ENCODE results near the gene OR4E2. TPM values are rescaled to one million over a fixed set of nuclear protein-coding genes. Genes with fewer than 3 reads are reported as not detected.

OR4E2 gene
- total RNA-seq, 4 donors from 2014 or later, result not detected

GRCh38 chr14:21631084-21631483 lies 22.6 kb upstream of the OR4E2 start:
- Histone ChIP-seq H3K27me3 (no peaks in the 10 kb centered on the region), H3K9me3 (no peaks in the 10 kb centered on the region), H3K4me1 (no peaks in the 10 kb centered on the region), H3K36me3 (no peaks in the 10 kb centered on the region), H3K4me3 (no peak overlapping the region), H3K27ac (no peak overlapping the region)
- TF ChIP-seq POLR2AphosphoS5 (IDR thresholded peaks at IDR 0.05), result no peak
- no peak for TF ChIP-seq CTCF (IDR thresholded peaks at IDR 0.05)
- TF ChIP-seq EP300 (IDR thresholded peaks at IDR 0.05), result no peak
- no peak for TF ChIP-seq POLR2A (IDR thresholded peaks at IDR 0.05)
- DNase-seq (ENCODE audit: low spot score in 2 of 2), result no peak
- WGBS, result 67% methylated on average over 3 of the region's 3 CpGs

DNA sequence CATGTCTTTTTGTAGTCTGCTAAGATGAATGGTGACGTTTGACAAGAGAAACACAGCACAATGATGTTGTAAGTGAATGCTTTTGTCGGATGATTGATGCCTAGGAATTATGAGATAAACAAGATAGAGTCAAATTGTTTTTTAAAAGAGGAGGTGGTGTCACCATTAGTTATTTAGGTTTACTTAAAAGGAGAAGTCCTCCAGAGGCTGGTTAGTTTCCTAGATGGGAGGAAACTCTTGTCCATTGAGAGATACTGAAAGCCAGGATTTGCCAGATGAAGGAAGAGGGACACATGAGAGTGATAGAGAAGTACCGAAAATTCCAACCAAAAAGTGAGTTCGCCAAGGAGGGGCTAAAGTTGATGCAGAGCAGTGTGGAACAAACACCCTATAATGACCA lies 18.8 kb upstream of the OR4E2 start, which contains the start of gene OR10G2:
OR10G2 (minus strand) TSS at position 101 of the 400 bp plus-strand sequence; CDS start at position 3, 98 bp downstream.
- no peaks in the 10 kb centered on the region for H3K36me3 ChIP-seq
- DNase-seq (ENCODE audit: low spot score in 2 of 2), result no peak
- H3K4me1 ChIP-seq, result no peaks in the 10 kb centered on the region
- H3K4me3 ChIP-seq, result no peak within 1 kb of the TSS
- no peak for TF ChIP-seq POLR2AphosphoS5 (IDR thresholded peaks at IDR 0.05)
- no peak for TF ChIP-seq CTCF (IDR thresholded peaks at IDR 0.05)
- TF ChIP-seq POLR2A (IDR thresholded peaks at IDR 0.05), result no peak
- TF ChIP-seq EP300 (IDR thresholded peaks at IDR 0.05), result no peak
- no peaks in the 10 kb centered on the region for H3K9me3 ChIP-seq
- H3K27ac ChIP-seq, result no peak within 1 kb of the TSS
- 83% methylated on average over 4 of the region's 4 CpGs for WGBS
- no peaks in the 10 kb centered on the region for H3K27me3 ChIP-seq

DNA sequence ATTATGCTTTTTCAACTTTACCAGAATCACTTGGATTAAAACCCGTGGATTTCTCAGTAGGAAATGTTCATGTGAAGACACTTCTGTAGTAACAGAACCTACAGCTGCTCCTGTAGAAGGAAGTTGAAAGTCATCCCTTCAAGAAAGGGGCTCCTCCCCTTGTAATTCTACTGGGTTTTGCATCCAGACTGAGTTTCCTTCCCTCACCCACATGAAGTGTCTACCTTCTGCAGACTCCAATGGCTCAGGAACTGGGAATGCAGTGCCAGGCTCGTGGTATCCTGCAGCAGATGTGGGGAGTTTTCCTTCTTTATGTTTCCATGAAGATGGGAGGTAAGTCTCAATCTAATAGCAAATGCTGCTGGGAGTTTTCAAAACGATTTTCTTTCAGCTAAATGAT lies 11.0 kb upstream of the OR4E2 start:
- WGBS, result 49% methylated on average over 3 of the region's 3 CpGs
- no peak overlapping the region for H3K4me3 ChIP-seq
- TF ChIP-seq POLR2AphosphoS5 (IDR thresholded peaks at IDR 0.05), result no peak
- no peak for TF ChIP-seq EP300 (IDR thresholded peaks at IDR 0.05)
- no peak for TF ChIP-seq POLR2A (IDR thresholded peaks at IDR 0.05)
- no peak for TF ChIP-seq CTCF (IDR thresholded peaks at IDR 0.05)
- no peaks in the 10 kb centered on the region for H3K36me3 ChIP-seq
- H3K9me3 ChIP-seq, result no peaks in the 10 kb centered on the region
- H3K27ac ChIP-seq, result no peak overlapping the region
- no peaks in the 10 kb centered on the region for H3K4me1 ChIP-seq
- H3K27me3 ChIP-seq, result no peaks in the 10 kb centered on the region
- DNase-seq (ENCODE audit: low spot score in 2 of 2), result no peak

DNA sequence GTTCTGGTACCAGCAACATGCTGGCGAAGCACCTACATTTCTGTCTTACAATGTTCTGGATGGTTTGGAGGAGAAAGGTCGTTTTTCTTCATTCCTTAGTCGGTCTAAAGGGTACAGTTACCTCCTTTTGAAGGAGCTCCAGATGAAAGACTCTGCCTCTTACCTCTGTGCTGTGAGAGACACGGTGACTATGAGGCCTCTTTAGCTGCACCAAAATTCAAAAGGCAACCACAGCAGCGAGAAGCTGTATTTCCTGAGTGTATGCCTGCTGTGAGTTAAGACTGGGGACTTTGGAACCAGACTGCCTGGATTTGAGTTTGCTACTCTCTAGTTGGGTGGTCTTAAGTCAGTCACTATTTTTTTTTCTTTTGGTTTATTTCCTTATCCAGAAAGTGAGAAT lies 10.2 kb upstream of the OR4E2 start:
- peaks cover under 1% of the 10 kb centered on the region for H3K9me3 ChIP-seq
- TF ChIP-seq CTCF (IDR thresholded peaks at IDR 0.05) (no peak), POLR2AphosphoS5 (IDR thresholded peaks at IDR 0.05) (no peak), POLR2A (IDR thresholded peaks at IDR 0.05) (no peak), EP300 (IDR thresholded peaks at IDR 0.05) (no peak)
- no peak for DNase-seq (ENCODE audit: low spot score in 2 of 2)
- 61% methylated on average over 5 of the region's 5 CpGs for WGBS
- H3K27me3 ChIP-seq, result no peaks in the 10 kb centered on the region
- no peaks in the 10 kb centered on the region for H3K36me3 ChIP-seq
- no peak overlapping the region for H3K27ac ChIP-seq
- no peak overlapping the region for H3K4me3 ChIP-seq
- H3K4me1 ChIP-seq, result no peaks in the 10 kb centered on the region

DNA sequence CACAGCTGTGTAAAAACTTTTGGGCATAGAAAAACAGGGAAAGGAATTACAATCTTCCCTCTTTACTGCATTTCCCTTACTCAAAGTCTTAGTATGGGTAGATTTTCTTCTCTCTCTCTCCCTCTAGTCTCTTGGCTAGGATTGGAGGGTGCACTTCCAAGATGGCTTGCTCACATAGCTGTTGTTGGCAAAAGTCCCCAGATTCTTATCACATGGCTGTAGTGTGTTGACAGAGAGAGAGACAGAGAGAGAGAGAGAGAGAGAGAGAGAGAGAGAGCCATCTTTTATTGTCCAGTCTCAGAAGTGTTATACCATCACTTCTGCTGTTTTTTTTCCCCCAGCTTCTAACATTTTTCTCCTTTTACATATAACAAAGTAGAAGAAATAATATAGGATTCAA lies 6.3 kb upstream of the OR4E2 start:
- H3K27me3 ChIP-seq, result no peaks in the 10 kb centered on the region
- no peaks in the 10 kb centered on the region for H3K4me1 ChIP-seq
- no peak overlapping the region for H3K4me3 ChIP-seq
- H3K27ac ChIP-seq, result no peak overlapping the region
- DNase-seq (ENCODE audit: low spot score in 2 of 2), result no peak
- TF ChIP-seq POLR2A (IDR thresholded peaks at IDR 0.05), result no peak
- TF ChIP-seq POLR2AphosphoS5 (IDR thresholded peaks at IDR 0.05), result no peak
- TF ChIP-seq CTCF (IDR thresholded peaks at IDR 0.05), result no peak
- TF ChIP-seq EP300 (IDR thresholded peaks at IDR 0.05), result no peak
- H3K9me3 ChIP-seq, result peaks cover 3% of the 10 kb centered on the region
- H3K36me3 ChIP-seq, result no peaks in the 10 kb centered on the region
